Heart right ventricle (tissue), 16 donors: ENCODE results near the gene CRHR2. TPM values are rescaled to one million over a fixed set of nuclear protein-coding genes. Genes with fewer than 3 reads are reported as not detected.

Source experiments
- ATAC-seq, 8 donors: fragments of 200-7000 bp; cut with Tn5 transposase; one replicate each; pipeline ENCODE4 v1.9.1; 2020; ENCODE audit warnings: mild to moderate bottlenecking in 8 of 8, moderate library complexity in 8 of 8, moderate number of reproducible peaks in 1 of 8
- DNase-seq, 2 donors: peaks; one replicate each; pipeline ENCODE4 v3.0.0-alpha.2; 2020
- H3K27ac ChIP-seq, 10 donors: fragments of 200-600 bp; sonication (generic) in 2 of 10; one replicate each; pipeline versions ENCODE4 v1.5.0 to v1.8.0; 2020 to 2022; ENCODE audit warnings: mild to moderate bottlenecking in 3 of 10
- H3K27me3 ChIP-seq, 7 donors: fragments of 200-600 bp; one replicate each; pipeline ENCODE4 v1.8.0; 2021 to 2022; ENCODE audit warnings: mild to moderate bottlenecking in 2 of 7
- H3K36me3 ChIP-seq, 9 donors: fragments of 200-600 bp; sonication (generic) in 1 of 9; one replicate each; pipeline versions ENCODE4 v1.5.0 to v1.8.0; 2020 to 2022; ENCODE audit warnings: mild to moderate bottlenecking in 2 of 9
- H3K4me1 ChIP-seq, 9 donors: fragments of 200-600 bp; sonication (generic) in 1 of 9; one replicate each; pipeline versions ENCODE4 v1.5.0 to v1.8.0; 2020 to 2022; ENCODE audit warnings: mild to moderate bottlenecking in 4 of 9
- H3K4me3 ChIP-seq, 10 donors: fragments of 200-600 bp; sonication (generic) in 2 of 10; one replicate each; pipeline versions ENCODE4 v1.5.0 to v1.8.0; 2020 to 2022; ENCODE audit warnings: mild to moderate bottlenecking in 7 of 10, moderate library complexity in 2 of 10
- H3K9me3 ChIP-seq, 11 donors: fragments of 200-600 bp in 10 of 11; sonication (generic) in 2 of 11; one replicate each; pipeline versions ENCODE4 v1.5.0 to v1.8.0; 2013 to 2022; ENCODE audit warnings: mild to moderate bottlenecking in 2 of 11, control low read depth in 1 of 11, moderate library complexity in 1 of 11
- CTCF ChIP-seq, 9 donors: fragments of 200-600 bp; sonication (generic) in 2 of 9; IDR thresholded peaks; one replicate each; pipeline versions ENCODE4 v1.5.0 to v1.8.0; 2021 to 2022; ENCODE audit warnings: antibody characterized with exemption in 9 of 9, mild to moderate bottlenecking in 5 of 9, moderate library complexity in 1 of 9
- WGBS, 2 donors: extraction: QIAGEN DNeasy Blood & Tissue Kit; methylation state at CpG; one replicate each; pipeline ENCODE4 v1.1.7; 2013; ENCODE audit warnings: inconsistent platforms in 1 of 2; 5-methylcytosine and 5-hydroxymethylcytosine counted together
- intact Hi-C, 10 donors: fragments of 100-400 bp; cut with DNase I; formaldehyde crosslinking; loops; one replicate each; pipeline versions ENCODE4 v1.11.1 to v1.14.2; 2022
- polyA plus RNA-seq, 2 donors: library from polyadenylated mRNA; stranded (reverse); fragments of 200-250 nt; gene quantifications; one replicate each; pipeline ENCODE4 v1.2.3, GENCODE V29; 2013
- total RNA-seq, 10 donors: library from RNA; stranded (reverse); fragmentation: NEBNext Ultra II Directional in 3 of 10; extraction: Animal tissue kit (Norgen Biotek cat#: 25700) in 3 of 10; gene quantifications; one replicate each; pipeline versions ENCODE4 v1.2.1 to v1.2.4, GENCODE V29; 2021 to 2023
- donor health status: Arrhythmogenic right ventricular cardiomyopathy.
- donor health status: ischemic (EF 13 %, LVEDD 7.1; RV severe dilation, severe dysfunction).
- donor health status: healthy with polysubstance abuse.
- donor health status: DM: no; HTN: yes; CAD: no.
- donor health status: DM: no; HTN: no; CAD: no.
- donor health status: ischemic (EF 25% LVEDD 6.9; RV normal size, moderate dysfunction).
- donor health status: ischemic (EF 25% LVEDD 5.7; RV mildly dilated, moderate dysfunction).
- donor health status: healthy.
- donor health status: DM: yes; HTN: yes; CAD: no.
- donor health status: Ischemic cardiomyopathy.
- donor health status: ischemic (EF 35%, LVEDD 5.7; RV mildly dilated, moderate dysfunction).
- donor health status: nonischemic (EF 11% LVEDD 7.7; RV severe dilation, severe dysfunction).
- donor health status: DM: yes; HTN: yes; CAD: no.
- donor health status: PGD.
- donor health status: ischemic (EF 29% LVEDD 5.4; RV normal size, mild dysfunction).
- donor health status: nonischemic (EF 23%, LVEDD 6.1; RV moderate dilation, normal function).

Gene CRHR2
- total and polyA plus RNA-seq, 12 donors, result 0.07 to 1.2 (median 0.28) TPM; not detected in 1

DNA sequence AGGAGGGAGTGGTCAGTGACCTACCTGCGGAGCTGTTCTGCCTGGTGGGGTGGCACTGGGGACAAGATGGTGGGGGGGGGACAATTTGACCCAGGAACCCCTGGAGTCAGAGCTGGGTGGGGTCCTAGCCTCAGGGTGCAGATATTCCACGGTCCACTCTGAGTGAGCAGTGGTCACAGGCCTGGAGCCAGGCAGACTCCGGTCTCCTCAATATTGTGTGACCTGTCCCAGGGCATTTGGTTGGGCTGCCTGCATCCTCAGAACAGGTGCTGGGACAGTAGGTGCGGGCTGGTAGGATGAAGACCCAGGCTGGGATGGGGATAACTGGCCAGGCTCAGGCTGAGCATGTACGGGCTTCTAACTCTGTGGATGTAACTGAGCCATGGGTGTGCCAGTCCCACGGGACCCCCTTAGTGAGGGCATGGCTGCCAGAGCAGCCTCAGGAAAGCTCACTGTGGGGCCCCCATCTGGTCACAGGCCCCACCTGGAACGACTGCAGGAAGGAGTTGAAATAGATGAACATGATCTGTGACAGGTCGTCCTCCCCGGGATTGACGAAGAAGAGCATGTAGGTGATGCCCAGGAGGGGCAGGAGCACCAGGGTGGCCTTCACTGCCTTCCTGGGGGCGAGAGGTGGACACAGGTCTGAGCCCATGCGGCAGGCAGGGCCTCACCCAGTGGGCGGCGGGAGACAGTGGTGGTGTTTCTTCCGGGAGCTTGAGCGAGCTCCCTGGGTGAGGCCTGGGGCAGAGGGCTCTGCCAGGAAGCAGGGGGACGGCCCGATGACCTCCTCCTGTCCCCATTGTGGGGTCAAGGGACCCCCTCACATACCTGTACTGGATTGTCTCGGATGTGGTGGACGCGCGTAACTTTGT lies 26.9 kb downstream of the CRHR2 start:
- no peak overlapping the region for H3K27ac ChIP-seq
- H3K27me3 ChIP-seq, result peaks cover 0 to under 1% (median 0%) of the 10 kb centered on the region in 7 donors
- intact Hi-C loops, result no loop called here
- H3K4me1 ChIP-seq, result no peaks in the 10 kb centered on the region
- no peaks in the 10 kb centered on the region for H3K36me3 ChIP-seq
- no peaks in the 10 kb centered on the region for H3K9me3 ChIP-seq
- no peak for TF ChIP-seq CTCF (IDR thresholded peaks at IDR 0.05)
- H3K4me3 ChIP-seq, result no peak overlapping the region
- WGBS, 2 donors, result 91 to 92% methylated on average over 22 of the region's 22 CpGs
- no peak for ATAC-seq
- DNase-seq, result no peak

GRCh38 chr7:30654296-30655090 lies 27.8 kb downstream of the CRHR2 start:
- DNase-seq (no peak), ATAC-seq (no peak)
- no peaks in the 10 kb centered on the region for H3K9me3 ChIP-seq
- no peaks in the 10 kb centered on the region for H3K4me1 ChIP-seq
- 92 to 93% methylated on average over 15 of the region's 15 CpGs for WGBS, 2 donors
- no peaks in the 10 kb centered on the region for H3K27me3 ChIP-seq
- TF ChIP-seq CTCF (IDR thresholded peaks at IDR 0.05), result no peak
- H3K36me3 ChIP-seq, result no peaks in the 10 kb centered on the region
- H3K4me3 ChIP-seq, result no peak overlapping the region
- no peak overlapping the region for H3K27ac ChIP-seq
- intact Hi-C loops, result no loop called here

- no peaks in the 10 kb centered on the region for H3K27me3 ChIP-seq
- ATAC-seq, result peak in 7 of 8 donors; percentile 35 to 68 (median 60)
These were observed 29.3 kb downstream of the CRHR2 start for GRCh38 chr7:30652698-30653641.

More at GRCh38 chr7:30652698-30653641, 29.3 kb downstream of the CRHR2 start:
- Histone ChIP-seq H3K9me3 (no peaks in the 10 kb centered on the region), H3K36me3 (no peaks in the 10 kb centered on the region), H3K4me3 (no peak overlapping the region), H3K27ac (no peak overlapping the region), H3K4me1 (no peaks in the 10 kb centered on the region)
- TF ChIP-seq CTCF (IDR thresholded peaks at IDR 0.05), result no peak
- DNase-seq, result no peak
- WGBS, 2 donors, result 91 to 92% methylated on average over 19 of the region's 19 CpGs
- intact Hi-C loops, result no loop called here
